GM18505 (cell line): Measurements from ENCODE around the gene PMP22.

ENCODE experiments used
- ATAC-seq: cut with Tn5 transposase; IDR thresholded peaks from one replicate; pipeline ENCODE4 v1.9.1; 2021; ENCODE audit not compliant: unreplicated experiment
- POLR2A ChIP-seq: IDR thresholded peaks from 4 replicates; pipeline ENCODE4 v1.6.1; 2011; ENCODE audit warnings: borderline replicate concordance; ENCODE audit not compliant: insufficient read depth, insufficient read length; ENCODE audit errors: extremely low read depth

The PMP22 gene

GRCh38 chr17:15184872-15185624 is 80.1 kb downstream of the PMP22 start:
- TF ChIP-seq POLR2A: no peak
- ATAC-seq: no peak

- no peak for ATAC-seq
- no peak for TF ChIP-seq POLR2A
Observed at GRCh38 chr17:15181816-15182215, 83.3 kb downstream of the PMP22 start.

DNA sequence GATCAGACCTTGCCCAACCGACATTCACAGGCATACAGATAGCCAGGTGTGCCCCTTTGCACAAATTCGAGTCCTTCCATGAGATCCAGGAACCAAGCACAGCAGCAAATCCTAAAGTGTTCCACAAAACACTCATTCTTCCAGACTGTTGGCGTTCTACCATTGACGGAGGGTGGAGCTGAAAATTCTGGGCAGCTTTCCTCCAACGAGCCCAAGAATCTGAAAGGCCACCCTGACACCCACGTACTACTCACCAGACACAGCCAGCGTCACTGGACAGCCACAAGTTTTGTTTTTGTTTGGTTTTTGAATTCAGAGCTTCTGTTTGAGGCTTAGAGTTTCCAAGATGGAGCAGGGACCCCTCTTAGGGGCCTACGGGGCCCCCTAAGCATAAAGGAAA is 83.8 kb downstream of the PMP22 start:
- no peak for TF ChIP-seq POLR2A
- no peak for ATAC-seq

DNA sequence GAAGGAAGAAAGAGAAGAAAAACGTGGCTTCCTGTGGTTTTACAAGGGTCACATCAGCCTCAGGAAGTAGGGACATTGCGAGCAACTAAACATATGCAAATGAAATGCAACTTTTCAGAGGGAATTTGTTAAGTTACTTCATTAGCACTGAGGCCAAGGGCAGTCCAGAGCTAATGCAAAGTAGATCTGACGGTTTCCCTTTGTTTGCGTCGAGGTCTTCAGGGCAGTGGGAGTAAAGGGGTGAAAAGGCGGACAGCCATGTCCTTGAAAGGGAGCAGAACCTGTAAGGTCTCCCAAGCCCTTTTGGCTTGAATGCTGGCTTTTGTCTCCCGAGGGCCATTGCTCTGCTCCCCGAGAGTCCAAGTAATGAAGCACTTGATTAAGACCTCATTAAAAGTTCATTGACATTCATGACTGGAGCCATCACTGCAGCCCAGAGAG is 85.0 kb downstream of the PMP22 start:
- TF ChIP-seq POLR2A: no peak
- ATAC-seq: no peak
